ENCODE measurements around the gene SLC19A1. TPM values are rescaled to one million over a fixed set of nuclear protein-coding genes. Genes with fewer than 3 reads are reported as not detected.

SLC19A1 gene
- 10.0 and 10.4 TPM in 2 replicates for total RNA-seq

GRCh38 chr21:45542242-45542666 is at the start of gene SLC19A1:
Gene SLC19A1 (minus strand): TSS chr21:45542440. CDS start chr21:45537959, 4,481 bp downstream.

Other genes starting within 250 kb of the SLC19A1 start
- gene COL18A1, start 137.3 kb downstream of the SLC19A1 start, total RNA-seq: 158 and 218 TPM in 2 replicates
- 0.18 and 0.75 TPM in 2 replicates for gene PCBP3, start 101.3 kb upstream of the SLC19A1 start, total RNA-seq